HepG2 (cell line): ENCODE data around the gene NAALADL1. TPM values are rescaled to one million over a fixed set of nuclear protein-coding genes. Genes with fewer than 3 reads are reported as not detected.

Experiments
- ELF3 ChIP-seq: IDR thresholded peaks from 2 replicates; pipeline ENCODE4 v1.6.1; 2016; ENCODE audit warnings: missing genetic modification reagents, missing compliant biosample characterization
- FOXA1 ChIP-seq, 2 experiments: fragments of 450-650 bp in 1 of 2; sonication (generic) in 1 of 2; formaldehyde crosslinking in 1 of 2; IDR thresholded peaks; 2 replicates each; pipeline versions ENCODE4 v1.4.0 to v1.6.1; 2016 to 2020; ENCODE audit warnings: missing genetic modification reagents in 1 of 2
- FOXO4 ChIP-seq: sonication (generic); formaldehyde crosslinking; conservative IDR thresholded peaks from 2 replicates; pipeline ENCODE4 v1.8.1; 2023; ENCODE audit warnings: missing genetic modification reagents
- NBN ChIP-seq: fragments of 450-650 bp; conservative IDR thresholded peaks from 2 replicates; pipeline ENCODE4 v1.6.1; 2017
- NFIB ChIP-seq: sonication (generic); formaldehyde crosslinking; IDR thresholded peaks from 2 replicates; pipeline ENCODE4 v1.9.0; 2021; ENCODE audit warnings: missing genetic modification reagents, mild to moderate bottlenecking, borderline replicate concordance
- NR2F1 ChIP-seq, 2 experiments: fragments of 450-650 bp in 1 of 2; formaldehyde crosslinking in 1 of 2; IDR thresholded peaks; 2 replicates each; pipeline versions ENCODE4 v1.5.0 to v1.6.1; 2016 to 2020; ENCODE audit warnings: mild to moderate bottlenecking in 1 of 2, missing compliant biosample characterization in 1 of 2, missing genetic modification reagents in 1 of 2, moderate library complexity in 1 of 2
- RBM22 ChIP-seq: fragments of 200-400 bp; formaldehyde crosslinking; optimal IDR thresholded peaks from 2 replicates; pipeline ENCODE3; 2017; ENCODE audit warnings: mild to moderate bottlenecking, low read length, moderate library complexity
- REPIN1 ChIP-seq: sonication (generic); formaldehyde crosslinking; IDR thresholded peaks from 2 replicates; pipeline ENCODE4 v1.8.0; 2022; ENCODE audit warnings: missing genetic modification reagents, low read depth, mild to moderate bottlenecking, borderline replicate concordance
- SIX1 ChIP-seq: sonication (generic); formaldehyde crosslinking; IDR thresholded peaks from 2 replicates; pipeline ENCODE4 v1.4.0; 2020; ENCODE audit warnings: missing genetic modification reagents, borderline replicate concordance
- SP5 ChIP-seq: IDR thresholded peaks from 2 replicates; pipeline ENCODE4 v1.6.1; 2016; ENCODE audit warnings: low read depth, borderline replicate concordance
- SRSF4 ChIP-seq: fragments of 200-400 bp; formaldehyde crosslinking; IDR thresholded peaks from one replicate; pipeline ENCODE4 v1.6.1; 2018; ENCODE audit warnings: mild to moderate bottlenecking, low read depth, low read length, moderate library complexity; ENCODE audit not compliant: poor library complexity, severe bottlenecking
- TERF1 ChIP-seq: sonication (generic); formaldehyde crosslinking; IDR thresholded peaks from 2 replicates; pipeline ENCODE4 v1.8.0; 2022; ENCODE audit warnings: mild to moderate bottlenecking, missing genetic modification reagents, moderate library complexity
- TGIF2 ChIP-seq: IDR thresholded peaks from 2 replicates; pipeline ENCODE4 v1.6.1; 2016; ENCODE audit warnings: control low read depth, missing compliant biosample characterization
- TSC22D2 ChIP-seq: sonication (generic); formaldehyde crosslinking; IDR thresholded peaks from 2 replicates; pipeline ENCODE4 v1.5.1; 2020; ENCODE audit warnings: missing genetic modification reagents, mild to moderate bottlenecking, borderline replicate concordance
- ZFP36L2 ChIP-seq: sonication (generic); formaldehyde crosslinking; IDR thresholded peaks from 2 replicates; pipeline ENCODE4 v1.4.0; 2020; ENCODE audit warnings: missing genetic modification reagents
- ZFP37 ChIP-seq: sonication (generic); formaldehyde crosslinking; IDR thresholded peaks from 2 replicates; pipeline ENCODE4 v1.4.0; 2020; ENCODE audit warnings: missing genetic modification reagents, borderline replicate concordance
- ZNF362 ChIP-seq: sonication (generic); formaldehyde crosslinking; IDR thresholded peaks from 2 replicates; pipeline ENCODE4 v1.4.0; 2020; ENCODE audit warnings: missing genetic modification reagents, mild to moderate bottlenecking, borderline replicate concordance
- ZNF414 ChIP-seq: sonication (generic); formaldehyde crosslinking; IDR thresholded peaks from 2 replicates; pipeline ENCODE4 v1.5.0; 2020; ENCODE audit warnings: missing genetic modification reagents
- ZNF547 ChIP-seq: sonication (generic); formaldehyde crosslinking; IDR thresholded peaks from 2 replicates; pipeline ENCODE4 v1.5.1; 2020; ENCODE audit warnings: mild to moderate bottlenecking, missing genetic modification reagents
- ZNF781 ChIP-seq: sonication (generic); formaldehyde crosslinking; IDR thresholded peaks from 2 replicates; pipeline ENCODE4 v1.5.1; 2020; ENCODE audit warnings: borderline replicate concordance, mild to moderate bottlenecking, missing genetic modification reagents; ENCODE audit errors: not compliant biosample characterization
- ZNF784 ChIP-seq: sonication (generic); formaldehyde crosslinking; IDR thresholded peaks from 2 replicates; pipeline ENCODE4 v1.5.1; 2020; ENCODE audit warnings: missing genetic modification reagents, mild to moderate bottlenecking, borderline replicate concordance
- polyA plus RNA-seq, 8 experiments: library from polyadenylated mRNA; depleted of rRNA in 3 of 8; stranded (reverse) in 7 of 8; unstranded in 1 of 8; fragments of >200 nt; fragmentation: Illumina TruSeq in 4 of 8; extraction: Trizol in 4 of 8; gene quantifications; 2 replicates each; pipeline versions ENCODE4 v1.2.1 to v1.2.3, GENCODE V29; 2011 to 2016; ENCODE audit warnings: low read depth in 4 of 8, missing spikeins in 1 of 8, mixed read lengths in 1 of 8; ENCODE audit not compliant: insufficient read depth in 1 of 8
- total RNA-seq, 5 experiments: library from RNA; depleted of rRNA; stranded (reverse); fragments of >200 nt; fragmentation: Illumina TruSeq; extraction: Trizol; gene quantifications; 2 replicates each; pipeline ENCODE4 v1.2.3, GENCODE V29; 2016; ENCODE audit warnings: low read depth in 1 of 5

The NAALADL1 gene
- total and polyA plus RNA-seq, 2 of the 13 experiments (the other 11 are each of a cell fraction or from before 2014, with no cell fraction given) = 9.3 to 33.9 TPM

- TF ChIP-seq ZNF784 (CRISPR knock-in tag) = 0 out of 2 replicates have a peak, but pooled peaks have one; percentile 50
- no peak for TF ChIP-seq ZNF362 (CRISPR knock-in tag)
- peak; percentile 18; the same call in 1 of the 2 replicates for TF ChIP-seq TGIF2
- no peak; the same call in 1 of the 2 replicates for TF ChIP-seq SIX1 (CRISPR knock-in tag)
- no peak for TF ChIP-seq NR2F1 (CRISPR knock-in tag; IDR thresholded peaks at IDR 0.05)
- TF ChIP-seq ZFP37 (CRISPR knock-in tag) = no peak
- no peak for TF ChIP-seq NFIB (CRISPR knock-in tag)
- no peak for TF ChIP-seq ZFP36L2 (CRISPR knock-in tag)
- peak; percentile 24; the same call in 1 of the 2 replicates for TF ChIP-seq ZNF547 (CRISPR knock-in tag)
- no peak for TF ChIP-seq NBN
- TF ChIP-seq ELF3 (CRISPR knock-in tag) = 0 out of 2 replicates have a peak, but pooled peaks have one; percentile 10
- no peak for TF ChIP-seq FOXA1 (IDR thresholded peaks at IDR 0.05)
- TF ChIP-seq FOXA1 (CRISPR knock-in tag; IDR thresholded peaks at IDR 0.05) = no peak
- peak; percentile 88 for TF ChIP-seq REPIN1 (CRISPR knock-in tag)
- TF ChIP-seq ZNF414 (CRISPR knock-in tag) = peak; percentile 32; the same call in 1 of the 2 replicates
- no peak for TF ChIP-seq TERF1
- 0 out of 2 replicates have a peak, but pooled peaks have one; percentile 29 for TF ChIP-seq TSC22D2 (CRISPR knock-in tag)
- no peak for TF ChIP-seq FOXO4 (CRISPR knock-in tag)
- TF ChIP-seq SRSF4 = no peak
- peak; percentile 56 for TF ChIP-seq SP5
- peak; percentile 48 for TF ChIP-seq ZNF781 (CRISPR knock-in tag)
- TF ChIP-seq RBM22 = no peak
Measured at GRCh38 chr11:65027213-65028067, 30.9 kb downstream of the NAALADL1 start, which contains the start of gene SNX15 (continued).
